Osteoblast (primary cell): ENCODE results near the gene CRYL1. TPM values are rescaled to one million over a fixed set of nuclear protein-coding genes. Genes with fewer than 3 reads are reported as not detected.

ENCODE experiments used
- DNase-seq: peaks from one replicate; pipeline ENCODE4 v3.0.0; 2011; ENCODE audit warnings: low spot score, mixed read lengths; ENCODE audit not compliant: insufficient read length; ENCODE audit errors: missing footprints
- H2AFZ ChIP-seq: 2 replicates; pipeline ENCODE4 v1.6.0; 2011; ENCODE audit warnings: mild to moderate bottlenecking, low read length
- H3K27ac ChIP-seq: 2 replicates; pipeline ENCODE4 v1.5.1; 2011; ENCODE audit warnings: mild to moderate bottlenecking, low read depth, low read length, moderate library complexity
- H3K27me3 ChIP-seq: 2 replicates; pipeline ENCODE4 v1.6.0; 2012; ENCODE audit warnings: mild to moderate bottlenecking, control low read depth, inconsistent platforms, low read length, moderate library complexity; ENCODE audit not compliant: insufficient read depth
- H3K36me3 ChIP-seq: 2 replicates; pipeline ENCODE4 v1.5.1; 2011; ENCODE audit warnings: mild to moderate bottlenecking, low read length, control low read depth, moderate library complexity; ENCODE audit not compliant: insufficient read depth
- H3K4me1 ChIP-seq: 2 replicates; pipeline ENCODE4 v1.5.1; 2011; ENCODE audit warnings: mild to moderate bottlenecking, low read length, control low read depth, moderate library complexity; ENCODE audit not compliant: insufficient read depth
- H3K4me2 ChIP-seq: 2 replicates; pipeline ENCODE4 v1.6.0; 2011; ENCODE audit warnings: mild to moderate bottlenecking, low read length; ENCODE audit not compliant: insufficient read depth
- H3K4me3 ChIP-seq: fragments of 200-600 bp; sonication (generic); 3 replicates; pipeline ENCODE4 v1.5.1; 2012; ENCODE audit warnings: mild to moderate bottlenecking, low read length, inconsistent platforms; ENCODE audit not compliant: insufficient read depth
- H3K79me2 ChIP-seq: 2 replicates; pipeline ENCODE4 v1.6.0; 2012; ENCODE audit warnings: mild to moderate bottlenecking, low read length, control low read depth, inconsistent platforms; ENCODE audit not compliant: insufficient read depth
- H3K9me3 ChIP-seq: 2 replicates; pipeline ENCODE4 v1.5.1; 2011; ENCODE audit warnings: low read depth, low read length, control low read depth
- H4K20me1 ChIP-seq: 2 replicates; pipeline ENCODE4 v1.6.0; 2012; ENCODE audit warnings: mild to moderate bottlenecking, low read length, control low read depth; ENCODE audit not compliant: insufficient read depth
- CTCF ChIP-seq: IDR thresholded peaks from 2 replicates; pipeline ENCODE4 v1.5.1; 2011; ENCODE audit warnings: mild to moderate bottlenecking, low read depth, low read length, moderate library complexity; ENCODE audit errors: extremely low read depth
- total RNA-seq: library from RNA; depleted of rRNA; stranded (reverse); fragments of >200 nt; gene quantifications from 2 replicates; pipeline ENCODE4 v1.2.3, GENCODE V29; 2012

The CRYL1 gene
- total RNA-seq, 1 donor, result 12.7 TPM

- peak; percentile 25 for DNase-seq
These were observed 106.7 kb downstream of the CRYL1 start for GRCh38 chr13:20418953-20419352.

GRCh38 chr13:20416223-20416745, 109.4 kb downstream of the CRYL1 start:
- Histone ChIP-seq H3K36me3 (peaks cover 2% of the 10 kb centered on the region), H3K9me3 (no peaks in the 10 kb centered on the region), H4K20me1 (no peaks in the 10 kb centered on the region), H3K4me3 (no peak overlapping the region), H2AFZ (no peak overlapping the region), H3K27me3 (peaks cover 20% of the 10 kb centered on the region), H3K79me2 (no peaks in the 10 kb centered on the region), H3K27ac (no peak overlapping the region), H3K4me2 (no peak overlapping the region), H3K4me1 (peaks cover 5% of the 10 kb centered on the region)
- no peak for TF ChIP-seq CTCF
- DNase-seq, result peak; percentile 1

More at GRCh38 chr13:20418953-20419352, 106.7 kb downstream of the CRYL1 start:
- Histone ChIP-seq H3K79me2 (no peaks in the 10 kb centered on the region), H3K9me3 (no peaks in the 10 kb centered on the region), H3K36me3 (peaks cover 2% of the 10 kb centered on the region), H3K27me3 (peaks cover 35% of the 10 kb centered on the region), H3K4me3 (no peak overlapping the region), H2AFZ (no peak overlapping the region), H3K27ac (no peak overlapping the region), H3K4me2 (no peak overlapping the region), H4K20me1 (peaks cover under 1% of the 10 kb centered on the region), H3K4me1 (peaks cover 5% of the 10 kb centered on the region)
- TF ChIP-seq CTCF, result no peak

GRCh38 chr13:20415694-20416107, 110.0 kb downstream of the CRYL1 start:
- Histone ChIP-seq H4K20me1 (no peaks in the 10 kb centered on the region), H3K27ac (no peak overlapping the region), H3K9me3 (no peaks in the 10 kb centered on the region), H3K4me3 (no peak overlapping the region), H3K36me3 (peaks cover 2% of the 10 kb centered on the region), H2AFZ (no peak overlapping the region), H3K4me2 (no peak overlapping the region), H3K4me1 (peaks cover 5% of the 10 kb centered on the region), H3K27me3 (peaks cover 20% of the 10 kb centered on the region), H3K79me2 (no peaks in the 10 kb centered on the region)
- TF ChIP-seq CTCF, result no peak
- DNase-seq, result peak; percentile 69

- no peaks in the 10 kb centered on the region for H3K79me2 ChIP-seq
- no peak overlapping the region for H2AFZ ChIP-seq
- no peak overlapping the region for H3K4me2 ChIP-seq
- H3K27me3 ChIP-seq, result peaks cover 20% of the 10 kb centered on the region
- H3K36me3 ChIP-seq, result peaks cover 2% of the 10 kb centered on the region
- no peaks in the 10 kb centered on the region for H4K20me1 ChIP-seq
- DNase-seq, result peak; percentile 62
- H3K9me3 ChIP-seq, result no peaks in the 10 kb centered on the region
- H3K4me3 ChIP-seq, result no peak overlapping the region
- TF ChIP-seq CTCF, result no peak
- H3K27ac ChIP-seq, result no peak overlapping the region
- H3K4me1 ChIP-seq, result peaks cover 3% of the 10 kb centered on the region
These were observed 110.4 kb downstream of the CRYL1 start for GRCh38 chr13:20415306-20415679.
